PFSK-1 (cell line): Measurements from ENCODE around the gene PKM.

Source experiments
- FOXP2 ChIP-seq: optimal IDR thresholded peaks from 2 replicates; pipeline ENCODE3; 2011; ENCODE audit warnings: borderline replicate concordance, control low read depth, inconsistent platforms; ENCODE audit not compliant: insufficient read depth; ENCODE audit errors: extremely low read length, extremely low read depth
- POLR2AphosphoS5 ChIP-seq: IDR thresholded peaks from 2 replicates; pipeline ENCODE4 v1.6.1; 2012; ENCODE audit warnings: low read depth, mild to moderate bottlenecking, control low read depth, low read length, moderate library complexity
- SIN3A ChIP-seq: IDR thresholded peaks from 2 replicates; pipeline ENCODE4 v1.6.1; 2012; ENCODE audit warnings: mild to moderate bottlenecking, low read length, moderate library complexity, borderline replicate concordance; ENCODE audit not compliant: insufficient read depth
- TAF1 ChIP-seq: IDR thresholded peaks from 2 replicates; pipeline ENCODE4 v1.6.1; 2012; ENCODE audit warnings: low read length, control low read depth, borderline replicate concordance; ENCODE audit not compliant: insufficient read depth
- TF ChIP-seq, protein P1 (sequence below), 2 experiments: IDR thresholded peaks; 2 replicates each; pipeline versions ENCODE4 v1.6.1 to v1.8.0; 2011 to 2012; ENCODE audit warnings: low read depth in 2 of 2, low read length in 2 of 2, control low read depth in 1 of 2, inconsistent platforms in 1 of 2, mild to moderate bottlenecking in 1 of 2, moderate library complexity in 1 of 2; ENCODE audit not compliant: insufficient read depth in 1 of 2

PKM gene

DNA sequence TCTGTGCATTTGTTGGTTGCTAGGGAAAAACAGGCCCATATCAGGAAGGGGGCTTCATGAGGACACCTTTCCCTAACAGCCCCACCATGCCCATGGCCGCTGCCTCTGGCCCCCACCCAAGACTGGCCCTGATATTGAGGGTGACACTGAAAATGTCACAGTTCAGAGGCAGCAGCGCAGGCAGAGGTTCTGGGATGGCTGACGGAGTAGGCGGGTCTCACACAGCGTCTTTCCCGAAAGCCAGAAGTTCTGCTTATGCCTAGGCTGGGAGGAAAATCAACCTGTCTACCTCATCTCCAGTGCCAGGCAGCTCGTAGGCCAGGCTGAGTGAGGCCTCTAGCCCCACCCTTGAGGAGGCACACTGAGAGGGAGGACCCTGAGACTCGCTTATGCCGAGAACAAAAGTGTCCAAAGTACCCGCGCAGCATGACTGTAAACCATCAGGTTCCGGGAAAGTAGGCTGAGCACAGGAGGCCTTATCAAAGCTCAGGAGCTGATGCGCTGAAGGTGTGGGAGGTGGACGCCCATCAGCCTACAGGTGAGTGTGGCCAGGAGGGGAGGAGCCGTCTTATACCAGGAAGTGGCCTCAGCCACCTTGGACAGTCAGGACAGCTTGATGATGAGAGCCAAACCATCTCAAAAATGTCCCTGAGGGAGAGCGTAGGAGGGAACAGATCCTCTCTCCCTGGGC, 60.9 kb downstream of the PKM start:
- TF ChIP-seq POLR2AphosphoS5 = no peak
- TF ChIP-seq SIN3A = no peak

DNA sequence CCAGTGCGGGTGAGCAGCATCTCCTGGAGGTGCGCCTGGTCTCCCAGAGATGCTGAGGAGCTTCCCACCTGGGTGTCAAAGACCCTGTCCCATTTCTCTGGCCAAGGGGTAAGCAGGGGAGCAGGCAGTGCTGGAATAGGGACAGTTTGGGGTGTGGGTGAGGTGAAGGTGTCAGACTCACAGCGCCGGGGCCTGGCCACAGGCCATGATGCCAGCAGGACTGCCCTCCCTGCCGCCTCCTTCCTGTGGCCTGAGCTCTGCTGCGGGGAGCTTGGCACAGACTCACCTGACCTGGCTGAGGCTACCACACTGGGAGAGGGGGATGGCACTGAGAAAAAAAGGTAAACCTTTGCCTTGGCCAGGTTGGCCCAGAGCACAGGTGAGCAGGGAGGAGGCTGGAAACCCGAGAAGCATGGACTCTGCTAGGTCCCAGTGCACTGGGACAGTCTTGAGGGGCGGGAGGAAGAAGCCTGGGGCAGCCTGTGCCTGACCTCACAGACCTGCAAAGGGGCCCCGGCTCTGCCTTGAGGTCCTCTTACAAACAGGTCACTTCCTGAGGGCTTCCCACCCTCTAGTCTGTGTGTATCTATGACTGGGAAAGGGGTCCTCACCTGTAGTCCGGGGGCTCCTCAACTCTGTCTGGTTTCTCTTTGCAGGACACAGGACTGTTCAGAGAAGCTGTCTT, 61.6 kb downstream of the PKM start:
- TF ChIP-seq, protein P1, sequence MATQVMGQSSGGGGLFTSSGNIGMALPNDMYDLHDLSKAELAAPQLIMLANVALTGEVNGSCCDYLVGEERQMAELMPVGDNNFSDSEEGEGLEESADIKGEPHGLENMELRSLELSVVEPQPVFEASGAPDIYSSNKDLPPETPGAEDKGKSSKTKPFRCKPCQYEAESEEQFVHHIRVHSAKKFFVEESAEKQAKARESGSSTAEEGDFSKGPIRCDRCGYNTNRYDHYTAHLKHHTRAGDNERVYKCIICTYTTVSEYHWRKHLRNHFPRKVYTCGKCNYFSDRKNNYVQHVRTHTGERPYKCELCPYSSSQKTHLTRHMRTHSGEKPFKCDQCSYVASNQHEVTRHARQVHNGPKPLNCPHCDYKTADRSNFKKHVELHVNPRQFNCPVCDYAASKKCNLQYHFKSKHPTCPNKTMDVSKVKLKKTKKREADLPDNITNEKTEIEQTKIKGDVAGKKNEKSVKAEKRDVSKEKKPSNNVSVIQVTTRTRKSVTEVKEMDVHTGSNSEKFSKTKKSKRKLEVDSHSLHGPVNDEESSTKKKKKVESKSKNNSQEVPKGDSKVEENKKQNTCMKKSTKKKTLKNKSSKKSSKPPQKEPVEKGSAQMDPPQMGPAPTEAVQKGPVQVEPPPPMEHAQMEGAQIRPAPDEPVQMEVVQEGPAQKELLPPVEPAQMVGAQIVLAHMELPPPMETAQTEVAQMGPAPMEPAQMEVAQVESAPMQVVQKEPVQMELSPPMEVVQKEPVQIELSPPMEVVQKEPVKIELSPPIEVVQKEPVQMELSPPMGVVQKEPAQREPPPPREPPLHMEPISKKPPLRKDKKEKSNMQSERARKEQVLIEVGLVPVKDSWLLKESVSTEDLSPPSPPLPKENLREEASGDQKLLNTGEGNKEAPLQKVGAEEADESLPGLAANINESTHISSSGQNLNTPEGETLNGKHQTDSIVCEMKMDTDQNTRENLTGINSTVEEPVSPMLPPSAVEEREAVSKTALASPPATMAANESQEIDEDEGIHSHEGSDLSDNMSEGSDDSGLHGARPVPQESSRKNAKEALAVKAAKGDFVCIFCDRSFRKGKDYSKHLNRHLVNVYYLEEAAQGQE (IDR thresholded peaks at IDR 0.05; ENCODE audit: insufficient read depth in 1 of 2, low read depth in 2 of 2, low read length in 2 of 2) = no peak
- TF ChIP-seq POLR2AphosphoS5 = no peak
- TF ChIP-seq TAF1 = no peak
- TF ChIP-seq FOXP2 = no peak
- no peak for TF ChIP-seq SIN3A

DNA sequence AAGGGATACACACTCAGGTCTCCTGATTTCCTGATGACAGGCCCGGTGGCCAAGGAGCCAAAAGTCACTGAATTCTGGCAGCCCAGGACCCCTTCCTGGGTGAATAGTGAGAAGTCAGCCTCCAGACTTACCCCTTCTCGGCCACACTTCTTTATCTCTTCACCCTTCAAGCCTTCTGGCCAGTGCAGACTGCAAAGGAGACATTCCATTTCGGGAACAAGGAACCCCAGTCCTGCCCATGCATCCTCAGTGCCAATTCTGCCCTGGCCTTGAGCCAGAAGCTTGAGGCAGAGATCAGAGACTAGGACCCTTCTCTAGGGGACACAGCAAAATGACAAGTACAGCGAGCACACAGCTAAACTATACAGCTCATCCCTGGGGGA, 62.2 kb downstream of the PKM start:
- no peak for TF ChIP-seq FOXP2
- TF ChIP-seq, protein P1 (IDR thresholded peaks at IDR 0.05; ENCODE audit: insufficient read depth in 1 of 2, low read depth in 2 of 2, low read length in 2 of 2) = no peak
- TF ChIP-seq POLR2AphosphoS5 = no peak
- no peak for TF ChIP-seq TAF1
- no peak for TF ChIP-seq SIN3A

DNA sequence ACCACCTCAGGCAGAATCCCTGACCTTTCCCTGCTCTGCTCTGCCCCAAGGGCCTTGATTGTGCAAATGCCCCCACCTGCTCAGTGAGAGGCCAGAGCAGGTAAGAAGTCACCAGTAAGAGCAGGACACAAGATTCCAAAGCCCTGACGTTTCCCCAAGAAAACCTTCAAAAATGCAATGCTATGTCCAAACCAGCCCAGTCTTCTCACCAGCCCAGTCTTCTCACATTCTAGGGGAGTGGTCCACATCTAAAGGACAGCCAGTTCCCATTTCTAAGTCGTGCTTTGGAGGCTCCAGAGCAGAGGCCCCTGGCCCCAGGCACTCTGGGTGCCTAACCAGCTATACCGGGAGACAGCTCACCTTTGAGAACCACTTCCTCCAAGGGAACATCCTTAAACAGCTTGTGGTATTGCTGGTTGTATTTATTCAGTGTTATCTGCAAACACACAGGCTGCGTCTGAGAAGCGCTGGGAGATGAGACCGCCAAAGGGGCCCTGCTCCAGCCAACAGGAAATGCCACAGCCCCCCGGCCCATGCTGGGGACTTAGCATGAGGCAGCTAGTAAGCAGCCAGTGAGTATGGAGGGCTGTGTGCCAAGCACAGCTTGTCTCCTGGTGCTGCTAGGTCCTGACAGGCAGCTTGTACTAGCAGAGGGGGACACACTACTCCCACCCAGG, 62.7 kb downstream of the PKM start:
- TF ChIP-seq, protein P1 (IDR thresholded peaks at IDR 0.05; ENCODE audit: insufficient read depth in 1 of 2, low read depth in 2 of 2, low read length in 2 of 2) = no peak
- no peak for TF ChIP-seq TAF1
- TF ChIP-seq POLR2AphosphoS5 = no peak
- TF ChIP-seq SIN3A = no peak
- TF ChIP-seq FOXP2 = no peak

DNA sequence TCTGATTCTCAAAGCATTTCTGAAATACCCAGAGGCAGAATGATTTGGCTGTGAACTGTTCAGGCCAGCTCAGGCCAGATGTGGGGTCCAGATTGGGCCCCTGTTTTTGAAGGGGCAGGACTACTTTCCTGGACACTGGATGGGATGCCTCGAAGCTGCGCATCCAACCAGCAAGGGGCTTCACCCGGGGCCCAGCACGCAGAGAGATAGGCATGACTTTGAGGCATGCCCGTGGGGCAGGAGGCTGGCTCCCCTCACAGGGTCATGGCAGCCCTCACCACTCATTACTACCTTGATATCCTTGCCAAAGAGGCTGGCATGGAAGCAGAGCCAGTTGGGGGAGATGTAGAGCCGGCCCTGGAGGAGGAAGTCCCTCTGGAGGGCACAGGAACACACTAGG, 63.5 kb downstream of the PKM start:
- TF ChIP-seq FOXP2 = no peak
- no peak for TF ChIP-seq SIN3A
- TF ChIP-seq, protein P1 (IDR thresholded peaks at IDR 0.05; ENCODE audit: insufficient read depth in 1 of 2, low read depth in 2 of 2, low read length in 2 of 2) = no peak
- no peak for TF ChIP-seq POLR2AphosphoS5
- no peak for TF ChIP-seq TAF1
